Keratinocyte (primary cell): ENCODE results near the gene ACACB. TPM values are rescaled to one million over a fixed set of nuclear protein-coding genes. Genes with fewer than 3 reads are reported as not detected.

ENCODE experiments used
- DNase-seq: peaks from one replicate; pipeline ENCODE4 v3.0.0-alpha.2; 2011; ENCODE audit warnings: low read depth, missing footprints, low spot score
- FAIRE-seq: peaks from 2 replicates; lab custom pipeline; 2011; peaks lifted over from hg19 to GRCh38; lab: Jason Lieb, UNC
- H2AFZ ChIP-seq: 2 replicates; pipeline ENCODE4 v1.6.0; 2012; ENCODE audit warnings: low read length, control low read depth, inconsistent platforms; ENCODE audit not compliant: control insufficient read depth
- H3K27ac ChIP-seq: 2 replicates; pipeline ENCODE4 v1.5.1; 2011; ENCODE audit warnings: low read length; ENCODE audit not compliant: control insufficient read depth, insufficient read depth
- H3K27me3 ChIP-seq: 3 replicates; pipeline ENCODE4 v1.6.0; 2011; ENCODE audit warnings: low read length; ENCODE audit not compliant: control insufficient read depth, insufficient read depth; ENCODE audit errors: extremely low read depth
- H3K36me3 ChIP-seq, 2 experiments: 2 replicates in 1 of 2; 3 replicates in 1 of 2; pipeline ENCODE4 v1.5.1; 2011; ENCODE audit warnings: low read length in 2 of 2, mild to moderate bottlenecking in 1 of 2; ENCODE audit not compliant: control insufficient read depth in 2 of 2, insufficient read depth in 2 of 2; ENCODE audit errors: extremely low read depth in 1 of 2
- H3K4me1 ChIP-seq: 3 replicates; pipeline ENCODE4 v1.5.1; 2011; ENCODE audit warnings: low read length; ENCODE audit not compliant: control insufficient read depth, insufficient read depth; ENCODE audit errors: extremely low read depth
- H3K4me2 ChIP-seq: 3 replicates; pipeline ENCODE4 v1.6.0; 2011; ENCODE audit warnings: low read depth, low read length; ENCODE audit not compliant: control insufficient read depth, insufficient read depth; ENCODE audit errors: extremely low read depth
- H3K4me3 ChIP-seq, 3 experiments: fragments of 200-600 bp in 1 of 3; sonication (generic) in 1 of 3; 2 replicates in 2 of 3; 3 replicates in 1 of 3; pipeline ENCODE4 v1.5.1; 2011 to 2016; ENCODE audit warnings: low read length in 3 of 3, mild to moderate bottlenecking in 3 of 3, control low read depth in 2 of 3, inconsistent platforms in 1 of 3, low read depth in 1 of 3, mixed read lengths in 1 of 3, mixed run types in 1 of 3, moderate library complexity in 1 of 3; ENCODE audit not compliant: control insufficient read depth in 2 of 3, insufficient read depth in 2 of 3; ENCODE audit errors: extremely low read depth in 1 of 3
- H3K79me2 ChIP-seq: 2 replicates; pipeline ENCODE4 v1.6.0; 2012; ENCODE audit warnings: low read length; ENCODE audit not compliant: control insufficient read depth, insufficient read depth
- H3K9ac ChIP-seq: 3 replicates; pipeline ENCODE4 v1.6.0; 2011; ENCODE audit warnings: low read length; ENCODE audit not compliant: control insufficient read depth, insufficient read depth; ENCODE audit errors: extremely low read depth
- H3K9me1 ChIP-seq: 3 replicates; pipeline ENCODE4 v1.6.0; 2011; ENCODE audit warnings: low read length; ENCODE audit not compliant: control insufficient read depth, insufficient read depth; ENCODE audit errors: extremely low read depth
- H3K9me3 ChIP-seq: 2 replicates; pipeline ENCODE4 v1.5.1; 2012; ENCODE audit warnings: low read depth, low read length; ENCODE audit not compliant: control insufficient read depth
- H4K20me1 ChIP-seq: 3 replicates; pipeline ENCODE4 v1.6.0; 2011; ENCODE audit warnings: low read length; ENCODE audit not compliant: control insufficient read depth, insufficient read depth; ENCODE audit errors: extremely low read depth
- CTCF ChIP-seq, 3 experiments: IDR thresholded peaks in 1 of 3; conservative IDR thresholded peaks in 1 of 3; optimal IDR thresholded peaks in 1 of 3; 2 replicates in 2 of 3; 3 replicates in 1 of 3; pipeline versions ENCODE3 to v1.5.1; 2011; ENCODE audit warnings: low read length in 3 of 3, mild to moderate bottlenecking in 3 of 3, moderate library complexity in 2 of 3, control low read depth in 1 of 3, inconsistent platforms in 1 of 3; ENCODE audit not compliant: insufficient read depth in 2 of 3; ENCODE audit errors: extremely low read depth in 1 of 3
- EZH2 ChIP-seq: IDR thresholded peaks from one replicate; pipeline ENCODE4 v1.6.1; 2012; ENCODE audit warnings: inconsistent platforms, mild to moderate bottlenecking, low read length, moderate library complexity
- dilution Hi-C: fragments of 300-500 bp; cut with MboI; formaldehyde crosslinking; loops from one replicate; pipeline ENCODE4 v1.7.0; 2020; ENCODE audit warnings: low sequenced_read_pairs; ENCODE audit not compliant: extremely low pct_ligation_motif_present
- polyA plus RNA-seq, 5 experiments: library from polyadenylated mRNA; depleted of rRNA in 3 of 5; stranded (reverse) in 3 of 5; stranded (forward) in 1 of 5; unstranded in 1 of 5; fragments of >200 nt; gene quantifications; 1 replicate in 1 of 5; 2 replicates in 3 of 5; 3 replicates in 1 of 5; pipeline versions ENCODE4 v1.2.1 to v1.2.3, GENCODE V29; 2011 to 2012; ENCODE audit warnings: missing spikeins in 2 of 5, low read depth in 1 of 5, low replicate concordance in 1 of 5

Gene ACACB
- polyA plus RNA-seq, 1 donor (not counting 4 experiments of a cell fraction or from before 2014, with no cell fraction given), result 1.3 TPM

- no peaks in the 10 kb centered on the region for H3K9me1 ChIP-seq
- H4K20me1 ChIP-seq, result no peaks in the 10 kb centered on the region
- no peak overlapping the region for H3K4me2 ChIP-seq
- H3K27ac ChIP-seq, result no peak overlapping the region
- H3K36me3 ChIP-seq, result no peaks in the 10 kb centered on the region
- no peaks in the 10 kb centered on the region for H3K4me1 ChIP-seq
- TF ChIP-seq CTCF (optimal IDR thresholded peaks at IDR 0.05 in 1 of 3, IDR thresholded peaks at IDR 0.05 in 1 of 3, conservative IDR thresholded peaks at IDR 0.05 in 1 of 3; ENCODE audit: extremely low read depth in 1 of 3, insufficient read depth in 2 of 3, low read length in 3 of 3) (no peak), EZH2 (no peak)
- no peaks in the 10 kb centered on the region for H3K27me3 ChIP-seq
- H3K9me3 ChIP-seq, result peaks cover 3% of the 10 kb centered on the region
- H3K79me2 ChIP-seq, result no peaks in the 10 kb centered on the region
- DNase-seq (no peak), FAIRE-seq (no peak)
- H3K4me3 ChIP-seq, result no peak overlapping the region
- H2AFZ ChIP-seq, result no peak overlapping the region
- H3K9ac ChIP-seq, result no peak overlapping the region
- dilution Hi-C loops, result no loop called here
Measured at GRCh38 chr12:109252799-109253198, 136.4 kb downstream of the ACACB start.

- DNase-seq (no peak), FAIRE-seq (no peak)
- H3K27ac ChIP-seq, result no peak overlapping the region
- no peak overlapping the region for H3K4me2 ChIP-seq
- H3K9ac ChIP-seq, result no peak overlapping the region
- H2AFZ ChIP-seq, result no peak overlapping the region
- H3K9me1 ChIP-seq, result no peaks in the 10 kb centered on the region
- dilution Hi-C loops, result no loop called here
- no peaks in the 10 kb centered on the region for H3K27me3 ChIP-seq
- H3K79me2 ChIP-seq, result no peaks in the 10 kb centered on the region
- no peaks in the 10 kb centered on the region for H4K20me1 ChIP-seq
- TF ChIP-seq EZH2, result no peak
- no peak for TF ChIP-seq CTCF (optimal IDR thresholded peaks at IDR 0.05 in 1 of 3, IDR thresholded peaks at IDR 0.05 in 1 of 3, conservative IDR thresholded peaks at IDR 0.05 in 1 of 3; ENCODE audit: extremely low read depth in 1 of 3, insufficient read depth in 2 of 3, low read length in 3 of 3)
- H3K4me3 ChIP-seq, result no peak overlapping the region
- H3K4me1 ChIP-seq, result no peaks in the 10 kb centered on the region
- no peaks in the 10 kb centered on the region for H3K36me3 ChIP-seq
- H3K9me3 ChIP-seq, result peaks cover 3% of the 10 kb centered on the region
Measured at GRCh38 chr12:109253913-109254544, 137.6 kb downstream of the ACACB start.
